GM12878 (cell line): ENCODE results near the gene STX8. TPM values are rescaled to one million over a fixed set of nuclear protein-coding genes. Genes with fewer than 3 reads are reported as not detected.

ENCODE experiments used
- ATAC-seq: fragments of 200-7000 bp; cut with Tn5 transposase; 3 replicates; pipeline ENCODE4 v1.9.1; 2020; ENCODE audit warnings: mild to moderate bottlenecking, moderate library complexity
- BruUV-seq: library from RNA; stranded (reverse); fragments of 400-500 nt; replicated peaks from 2 replicates; lab custom pipeline; 2021; lab: Mats Ljungman, UMichigan
- CTCF ChIA-PET: fragments of 300-600 bp; sonication (Branson Sonifier 250); formaldehyde crosslinking; extraction: SDS; loops from one replicate; lab custom pipeline; 2021; ENCODE audit warnings: inconsistent platforms; lab: Yijun Ruan, JAX
- POLR2A ChIA-PET: fragments of 350-600 bp; formaldehyde crosslinking; extraction: SDS; loops from one replicate; lab custom pipeline; 2021; ENCODE audit warnings: inconsistent platforms; lab: Charles Lee
- RAD21 ChIA-PET: fragments of 300-600 bp; sonication (Branson Sonifier 250); formaldehyde crosslinking; loops from one replicate; lab custom pipeline; 2023; ENCODE audit warnings: antibody characterized with exemption; ENCODE audit not compliant: unreplicated experiment; lab: Charles Lee
- SMC1A ChIA-PET: fragments of 300-600 bp; sonication (Branson Sonifier 250); formaldehyde crosslinking; loops from one replicate; lab custom pipeline; 2023; ENCODE audit not compliant: unreplicated experiment, uncharacterized antibody; lab: Charles Lee
- DNase-seq: peaks from one replicate; pipeline ENCODE4 v3.0.0-alpha.2; 2011; ENCODE audit warnings: low read depth, low spot score
- FAIRE-seq: peaks from 3 replicates; lab custom pipeline; 2011; peaks lifted over from hg19 to GRCh38; lab: Jason Lieb, UNC
- H2AFZ ChIP-seq: 2 replicates; pipeline ENCODE4 v1.6.0; 2011; ENCODE audit warnings: low read depth, low read length, control low read depth; ENCODE audit not compliant: control insufficient read depth
- H3K27ac ChIP-seq: 2 replicates; pipeline ENCODE4 v1.5.1; 2011; ENCODE audit warnings: control low read depth; ENCODE audit not compliant: control insufficient read depth, insufficient read depth
- H3K27me3 ChIP-seq, 2 experiments: replicated peaks in 1 of 2; 2 replicates each; pipeline versions ENCODE4 v1.6.0 to v1.6.1; 2011; ENCODE audit warnings: low read length in 1 of 2; ENCODE audit not compliant: control insufficient read depth in 2 of 2, insufficient read depth in 2 of 2
- H3K36me3 ChIP-seq, 2 experiments: 2 replicates each; pipeline ENCODE4 v1.5.1; 2011; ENCODE audit warnings: low read length in 1 of 2; ENCODE audit not compliant: control insufficient read depth in 2 of 2, insufficient read depth in 2 of 2
- H3K4me1 ChIP-seq: 2 replicates; pipeline ENCODE4 v1.6.1; 2011; ENCODE audit warnings: mild to moderate bottlenecking, low read length, moderate library complexity, mixed read lengths; ENCODE audit not compliant: control insufficient read depth, insufficient read depth
- H3K4me2 ChIP-seq: 2 replicates; pipeline ENCODE4 v1.6.0; 2011; ENCODE audit warnings: control low read depth; ENCODE audit not compliant: control insufficient read depth, insufficient read depth
- H3K4me3 ChIP-seq: fragments of 200-600 bp; sonication (generic); 2 replicates; pipeline ENCODE4 v1.5.1; 2016
- H3K79me2 ChIP-seq: 2 replicates; pipeline ENCODE4 v1.6.0; 2011; ENCODE audit warnings: low read length; ENCODE audit not compliant: control insufficient read depth, insufficient read depth
- H3K9ac ChIP-seq: 2 replicates; pipeline ENCODE4 v1.8.0; 2011; ENCODE audit warnings: low read length, control low read depth, mixed read lengths; ENCODE audit not compliant: control insufficient read depth, insufficient read depth
- H3K9me3 ChIP-seq: replicated peaks from 3 replicates; pipeline ENCODE4 v1.5.1; 2011; ENCODE audit warnings: mild to moderate bottlenecking, low read length; ENCODE audit not compliant: control insufficient read depth, insufficient read depth
- H4K20me1 ChIP-seq: 2 replicates; pipeline ENCODE4 v1.6.0; 2011; ENCODE audit not compliant: control insufficient read depth, insufficient read depth
- CBX3 ChIP-seq: fragments of 200-600 bp; sonication (generic); IDR thresholded peaks from 2 replicates; pipeline ENCODE4 v1.6.1; 2016; ENCODE audit warnings: low read depth, borderline replicate concordance
- EP300 ChIP-seq, 2 experiments: fragments of 150-350 bp in 1 of 2; IDR thresholded peaks; 2 replicates each; pipeline ENCODE4 v1.6.1; 2011 to 2012; ENCODE audit warnings: low read depth in 2 of 2, low read length in 2 of 2, borderline replicate concordance in 1 of 2, improper control_type of control experiment in 1 of 2, inconsistent platforms in 1 of 2; ENCODE audit not compliant: control insufficient read depth in 1 of 2
- HDAC6 ChIP-seq: fragments of 200-600 bp; sonication (generic); IDR thresholded peaks from one replicate; pipeline ENCODE4 v1.8.0; 2017; ENCODE audit warnings: antibody characterized with exemption; ENCODE audit not compliant: unreplicated experiment
- MEF2B ChIP-seq: fragments of 450-650 bp; IDR thresholded peaks from 2 replicates; pipeline ENCODE4 v1.6.1; 2018; ENCODE audit warnings: mild to moderate bottlenecking, moderate library complexity; ENCODE audit not compliant: partially characterized antibody, poor library complexity, severe bottlenecking
- SMAD5 ChIP-seq: IDR thresholded peaks from 2 replicates; pipeline ENCODE4 v1.6.1; 2016; ENCODE audit warnings: antibody characterized with exemption, low read depth
- USF1 ChIP-seq: IDR thresholded peaks from 2 replicates; pipeline ENCODE4 v1.6.1; 2011; ENCODE audit warnings: borderline replicate concordance, low read depth, mild to moderate bottlenecking, moderate library complexity, mixed read lengths, low read length; ENCODE audit not compliant: insufficient read depth; ENCODE audit errors: extremely low read length
- ZBTB40 ChIP-seq: fragments of 450-650 bp; IDR thresholded peaks from 2 replicates; pipeline ENCODE4 v1.6.1; 2016; ENCODE audit warnings: mild to moderate bottlenecking, moderate library complexity, borderline replicate concordance
- ZNF24 ChIP-seq: fragments of 450-650 bp; IDR thresholded peaks from 2 replicates; pipeline ENCODE4 v1.6.1; 2017; ENCODE audit warnings: antibody characterized with exemption, mild to moderate bottlenecking
- ZNF384 ChIP-seq: IDR thresholded peaks from 2 replicates; pipeline ENCODE4 v1.6.1; 2012; ENCODE audit warnings: low read depth, mild to moderate bottlenecking, low read length, improper control_type of control experiment, borderline replicate concordance
- WGBS: methylation state at CpG from one replicate; pipeline ENCODE4 v1.1.6; 2016; ENCODE audit warnings: low lambda C conversion rate; ENCODE audit not compliant: insufficient replicate concordance, insufficient coverage; ENCODE audit errors: missing lambda C conversion rate; 5-methylcytosine and 5-hydroxymethylcytosine counted together
- in situ Hi-C: fragments of 300-500 bp; cut with MboI; formaldehyde crosslinking; loops from 9 replicates; pipeline ENCODE4 v1.14.3; 2018; ENCODE audit warnings: mixed read lengths
- intact Hi-C: fragments of 100-400 bp; cut with micrococcal nuclease; formaldehyde crosslinking; loops from one replicate; pipeline ENCODE4 v1.14.2; 2022; ENCODE audit not compliant: unreplicated experiment
- polyA plus RNA-seq, 11 experiments: library from polyadenylated mRNA; depleted of rRNA in 4 of 11; unstranded in 6 of 11; stranded (reverse) in 5 of 11; fragments of >200 nt; fragmentation: Nextera tagmentation in 4 of 11; fragmentation: Illumina TruSeq in 1 of 11; extraction: Ambion mirVana in 4 of 11; extraction: Trizol in 1 of 11; gene quantifications; 1 replicate in 1 of 11; 2 replicates in 10 of 11; pipeline versions ENCODE4 v1.2.1 to v1.2.3, GENCODE V29; 2011 to 2016; ENCODE audit warnings: inconsistent platforms in 2 of 11, missing spikeins in 2 of 11, low read depth in 1 of 11
- total RNA-seq, 4 experiments: library from RNA; depleted of rRNA in 3 of 4; stranded (reverse); fragments of >200 nt in 3 of 4; fragmentation: Illumina TruSeq in 1 of 4; extraction: Trizol in 1 of 4; gene quantifications; 2 replicates each; pipeline versions ENCODE4 v1.2.1 to v1.2.3, GENCODE V29; 2013 to 2021

Gene STX8
- total and polyA plus RNA-seq, 10 of the 15 experiments (the other 5 are each of a cell fraction or from before 2014, with no cell fraction given): 47.9 to 151 (median 72.9) TPM

GRCh38 chr17:9541718-9542117 is 33.9 kb downstream of the STX8 start:
- H3K9ac ChIP-seq: no peak overlapping the region
- H3K79me2 ChIP-seq: no peaks in the 10 kb centered on the region
- BruUV-seq: no TSS peak
- no peak overlapping the region for H3K4me3 ChIP-seq
- H3K36me3 ChIP-seq: no peaks in the 10 kb centered on the region; a peak in 1 of 4 replicates
- no peak overlapping the region for H2AFZ ChIP-seq
- RAD21 ChIA-PET: no interaction called here
- FAIRE-seq: no peak
- in situ Hi-C loops: no loop called here
- H3K4me1 ChIP-seq: no peaks in the 10 kb centered on the region
- H3K9me3 ChIP-seq: no peaks in the 10 kb centered on the region
- POLR2A ChIA-PET: no interaction called here
- SMC1A ChIA-PET: no interaction called here
- no peak overlapping the region for H3K27ac ChIP-seq
- no peaks in the 10 kb centered on the region for H3K27me3 ChIP-seq
- no peak for DNase-seq
- CTCF ChIA-PET: no interaction called here
- TF ChIP-seq SMAD5 (no peak), ZNF24 (no peak), MEF2B (no peak), EP300 (IDR thresholded peaks at IDR 0.05; ENCODE audit: borderline replicate concordance in 1 of 2, control insufficient read depth in 1 of 2, low read depth in 2 of 2, low read length in 2 of 2) (no peak), ZBTB40 (no peak), USF1 (no peak), HDAC6 (no peak), CBX3 (no peak), ZNF384 (no peak)
- H3K4me2 ChIP-seq: no peak overlapping the region
- no peak for ATAC-seq
- intact Hi-C loops: no loop called here
- H4K20me1 ChIP-seq: no peaks in the 10 kb centered on the region
- 89% methylated on average over 4 of the region's 4 CpGs for WGBS
